ENCODE results near the gene SFT2D3. TPM values are rescaled to one million over a fixed set of nuclear protein-coding genes. Genes with fewer than 3 reads are reported as not detected.

SFT2D3 gene
- total RNA-seq, 2 donors from 2014 or later = 6.0 to 7.5 TPM

DNA sequence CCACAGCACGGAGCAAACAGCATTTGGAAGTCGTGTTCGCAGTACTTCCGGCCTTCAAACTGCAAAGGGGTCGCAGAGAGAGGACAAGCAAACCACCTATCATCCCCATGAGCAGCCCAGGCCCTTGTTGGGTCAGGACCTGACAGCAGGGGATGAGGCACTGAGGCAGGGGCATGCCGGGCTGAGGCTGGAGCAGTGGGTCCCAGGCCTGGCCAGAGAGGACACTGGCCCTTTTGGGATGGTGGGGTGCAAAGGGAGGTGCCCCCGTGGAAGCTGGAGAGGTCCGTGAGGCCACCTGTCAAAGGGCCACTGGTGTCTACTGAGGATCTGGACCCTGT is 46.5 kb upstream of the SFT2D3 start:
- no peaks in the 10 kb centered on the region for H3K4me1 ChIP-seq
- no peaks in the 10 kb centered on the region for H3K36me3 ChIP-seq
- intact Hi-C loops (cut with DNase I) = no loop called here
- TF ChIP-seq CTCF (IDR thresholded peaks at IDR 0.05) = no peak
- H3K27ac ChIP-seq = no peak overlapping the region
- H3K9me3 ChIP-seq = no peaks in the 10 kb centered on the region
- H3K9ac ChIP-seq (ENCODE audit: low read depth in 2 of 2, low read length in 2 of 2) = no peak overlapping the region
- DNase-seq = no peak
- H3K27me3 ChIP-seq = no peaks in the 10 kb centered on the region
- no peak overlapping the region for H3K4me3 ChIP-seq

DNA sequence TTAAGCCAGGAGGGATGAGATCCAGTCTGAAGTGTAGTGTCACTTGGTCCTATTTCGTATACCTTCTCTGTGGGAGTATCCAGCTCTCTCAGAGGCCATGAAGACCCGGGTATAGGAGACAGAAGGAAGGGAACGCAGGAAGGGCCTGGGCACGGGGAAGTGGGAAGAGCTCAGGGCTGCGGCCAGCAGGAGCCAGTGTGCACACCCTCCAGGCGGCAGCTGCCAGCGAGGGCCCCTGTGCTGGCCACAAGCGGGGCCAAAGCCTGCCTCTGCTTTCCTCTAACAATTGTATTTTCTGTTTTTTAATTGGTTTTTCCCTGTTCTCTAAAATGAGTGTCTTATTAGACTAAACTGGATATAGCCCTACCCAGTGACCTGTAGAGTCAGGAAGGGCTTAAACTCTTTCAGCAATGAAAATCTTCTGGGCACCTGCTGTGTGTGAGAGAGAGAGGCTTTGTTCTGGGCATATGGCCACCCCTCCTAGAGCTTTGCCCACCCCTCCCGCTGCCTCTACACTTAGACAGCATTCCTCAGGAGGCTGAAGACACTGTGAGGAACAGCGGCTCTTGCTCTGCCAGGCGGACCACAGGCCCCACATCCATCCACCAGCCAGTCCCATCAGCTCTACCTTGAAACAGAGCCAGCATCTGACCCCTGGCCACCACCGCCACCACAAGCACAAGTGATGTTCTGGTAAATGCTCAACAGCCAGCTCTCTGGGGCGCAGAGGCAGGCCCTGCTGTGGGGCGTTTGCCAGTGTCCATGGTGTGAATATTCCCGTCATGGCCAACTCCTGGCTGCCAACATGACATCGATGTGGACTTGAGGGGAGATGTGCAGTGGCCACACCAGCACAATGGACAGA is 45.9 kb upstream of the SFT2D3 start:
- TF ChIP-seq CTCF (IDR thresholded peaks at IDR 0.05) = no peak
- no peaks in the 10 kb centered on the region for H3K4me1 ChIP-seq
- intact Hi-C loops (cut with DNase I) = no loop called here
- no peak for DNase-seq
- no peaks in the 10 kb centered on the region for H3K9me3 ChIP-seq
- no peak overlapping the region for H3K27ac ChIP-seq
- H3K27me3 ChIP-seq = no peaks in the 10 kb centered on the region
- H3K36me3 ChIP-seq = no peaks in the 10 kb centered on the region
- H3K9ac ChIP-seq (ENCODE audit: low read depth in 2 of 2, low read length in 2 of 2) = no peak overlapping the region
- H3K4me3 ChIP-seq = no peak overlapping the region

- Histone ChIP-seq H3K4me1 (no peaks in the 10 kb centered on the region), H3K27me3 (no peaks in the 10 kb centered on the region), H3K4me3 (no peak overlapping the region), H3K36me3 (no peaks in the 10 kb centered on the region), H3K9ac (ENCODE audit: low read depth in 2 of 2, low read length in 2 of 2) (no peak overlapping the region), H3K9me3 (no peaks in the 10 kb centered on the region), H3K27ac (no peak overlapping the region)
- no peak for TF ChIP-seq CTCF (IDR thresholded peaks at IDR 0.05)
- intact Hi-C loops (cut with DNase I) = no loop called here
- no peak for DNase-seq
These were observed 44.6 kb upstream of the SFT2D3 start for GRCh38 chr2:127656569-127657231.

GRCh38 chr2:127657232-127657595 is 44.1 kb upstream of the SFT2D3 start:
- no peak for DNase-seq
- no peak overlapping the region for H3K9ac ChIP-seq (ENCODE audit: low read depth in 2 of 2, low read length in 2 of 2)
- H3K27me3 ChIP-seq = no peaks in the 10 kb centered on the region
- TF ChIP-seq CTCF (IDR thresholded peaks at IDR 0.05) = no peak
- H3K9me3 ChIP-seq = no peaks in the 10 kb centered on the region
- no peaks in the 10 kb centered on the region for H3K4me1 ChIP-seq
- intact Hi-C loops (cut with DNase I) = no loop called here
- no peak overlapping the region for H3K4me3 ChIP-seq
- no peak overlapping the region for H3K27ac ChIP-seq
- H3K36me3 ChIP-seq = no peaks in the 10 kb centered on the region

DNA sequence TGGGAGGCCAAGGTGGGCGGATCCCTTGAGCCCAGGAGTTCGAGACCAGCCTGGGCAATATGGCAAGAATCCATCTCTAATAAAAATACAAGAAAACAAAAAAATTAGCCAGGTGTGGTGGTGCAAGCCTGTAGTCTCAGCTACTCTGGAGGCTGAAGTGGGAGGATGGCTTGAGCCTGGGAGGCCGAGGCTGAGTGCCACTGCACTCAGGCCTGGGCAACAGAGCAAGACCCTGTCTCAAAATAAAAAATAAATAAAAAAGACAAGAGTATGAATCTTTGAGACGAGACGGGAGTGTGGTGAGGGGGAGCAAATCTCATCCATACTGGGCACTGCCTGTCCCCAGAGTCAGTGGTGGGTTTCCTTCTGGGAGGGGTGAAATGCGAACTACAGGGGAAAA is 43.2 kb upstream of the SFT2D3 start:
- no peak for DNase-seq
- Histone ChIP-seq H3K27me3 (peaks cover 3% of the 10 kb centered on the region), H3K9me3 (no peaks in the 10 kb centered on the region), H3K9ac (ENCODE audit: low read depth in 2 of 2, low read length in 2 of 2) (no peak overlapping the region), H3K36me3 (no peaks in the 10 kb centered on the region), H3K4me3 (no peak overlapping the region), H3K27ac (peak overlapping the region; percentile 17), H3K4me1 (no peaks in the 10 kb centered on the region)
- no peak for TF ChIP-seq CTCF (IDR thresholded peaks at IDR 0.05)
- intact Hi-C loops (cut with DNase I) = no loop called here
